ENCODE results near the gene CHN1. TPM values are rescaled to one million over a fixed set of nuclear protein-coding genes. Genes with fewer than 3 reads are reported as not detected.

The CHN1 gene
- polyA plus RNA-seq, 1 of the 3 experiments (the other 2 are of a cell fraction): 31.6 TPM

GRCh38 chr2:174791020-174791419 is 214.2 kb downstream of the CHN1 start:
- H4K20me1 ChIP-seq (ENCODE audit: insufficient read depth): no peaks in the 10 kb centered on the region
- H2AFZ ChIP-seq (ENCODE audit: low read depth): no peak overlapping the region
- no peak overlapping the region for H3K4me2 ChIP-seq
- 89% methylated on average over 8 of the region's 8 CpGs for WGBS (ENCODE audit: low lambda C conversion rate)
- DNase-seq: no peak
- no peaks in the 10 kb centered on the region for H3K9me3 ChIP-seq
- H3K27me3 ChIP-seq (ENCODE audit: insufficient read depth): no peaks in the 10 kb centered on the region
- peaks cover 18 to 19% of the 10 kb centered on the region in 2 experiments for H3K4me1 ChIP-seq (ENCODE audit: control insufficient read depth in 1 of 2, insufficient read depth in 2 of 2, low read depth in 1 of 2, low read length in 1 of 2)
- no peaks in the 10 kb centered on the region for H3K36me3 ChIP-seq (replicated peaks in 1 of 2; ENCODE audit: control insufficient read depth in 1 of 2, insufficient read depth in 2 of 2, low read length in 1 of 2)
- ChIA-PET POLR2A (no interaction called here), CTCF (interaction anchor here (0.9 to 1.3 kb wide), 2 partner anchors 68 to 194 kb away, joined by 3 to 4 read pairs; no protein-coding TSS in a partner anchor)
- no peaks in the 10 kb centered on the region for H3K9me2 ChIP-seq
- H3K9ac ChIP-seq: no peak overlapping the region
- no peaks in the 10 kb centered on the region for H3K79me2 ChIP-seq (ENCODE audit: insufficient read depth)
- no peak for TF ChIP-seq YY1 (IDR thresholded peaks at IDR 0.05; ENCODE audit: low read depth)
- TF ChIP-seq POLR2AphosphoS5 (IDR thresholded peaks at IDR 0.05; ENCODE audit: low read depth, low read length): no peak
- no peak for TF ChIP-seq RXRA (IDR thresholded peaks at IDR 0.05; ENCODE audit: borderline replicate concordance, low read depth)
- no peak for TF ChIP-seq NFIC (IDR thresholded peaks at IDR 0.05; ENCODE audit: borderline replicate concordance)
- TF ChIP-seq EZH2phosphoT487 (IDR thresholded peaks at IDR 0.05; ENCODE audit: borderline replicate concordance, low read depth): no peak
- TF ChIP-seq GATA2 (CRISPR knock-in tag; IDR thresholded peaks at IDR 0.05): no peak
- TF ChIP-seq RAD21 (IDR thresholded peaks at IDR 0.05; ENCODE audit: low read length): no peak
- TF ChIP-seq TAF1 (IDR thresholded peaks at IDR 0.05; ENCODE audit: borderline replicate concordance, low read depth, low read length): no peak
- TF ChIP-seq SIN3A (IDR thresholded peaks at IDR 0.05; ENCODE audit: borderline replicate concordance, low read depth, low read length): no peak
- no peak overlapping the region for H3K4me3 ChIP-seq (ENCODE audit: low read depth in 2 of 2, low read length in 1 of 2)
- peaks cover 19% of the 10 kb centered on the region for H3F3A ChIP-seq (replicated peaks; ENCODE audit: insufficient read depth)
- H3K27ac ChIP-seq (ENCODE audit: low read depth in 2 of 2, low read length in 1 of 2): no peak overlapping the region

GRCh38 chr2:174789001-174789400 is 216.2 kb downstream of the CHN1 start:
- no peaks in the 10 kb centered on the region for H4K20me1 ChIP-seq (ENCODE audit: insufficient read depth)
- no peak overlapping the region for H3K4me3 ChIP-seq (ENCODE audit: low read depth in 2 of 2, low read length in 1 of 2)
- no peak overlapping the region for H3K9ac ChIP-seq
- no peaks in the 10 kb centered on the region for H3K9me3 ChIP-seq
- no peaks in the 10 kb centered on the region for H3K79me2 ChIP-seq (ENCODE audit: insufficient read depth)
- H2AFZ ChIP-seq (ENCODE audit: low read depth): no peak overlapping the region
- H3K9me2 ChIP-seq: no peaks in the 10 kb centered on the region
- H3K27ac ChIP-seq (ENCODE audit: low read depth in 2 of 2, low read length in 1 of 2): peak overlapping the region; percentile 90 to 97
- CTCF ChIA-PET: interaction anchor here (1.0 to 2.9 kb wide), 4 partner anchors 9 to 197 kb away, joined by 3 to 24 read pairs (median 4); no protein-coding TSS in a partner anchor
- TF ChIP-seq NFIC (IDR thresholded peaks at IDR 0.05; ENCODE audit: borderline replicate concordance) (no peak), MXI1 (IDR thresholded peaks at IDR 0.05; ENCODE audit: low read depth, low read length) (no peak), GATA2 (CRISPR knock-in tag; IDR thresholded peaks at IDR 0.05) (no peak), TAF1 (IDR thresholded peaks at IDR 0.05; ENCODE audit: borderline replicate concordance, low read depth, low read length) (no peak), TEAD4 (IDR thresholded peaks at IDR 0.05; ENCODE audit: borderline replicate concordance, insufficient read depth) (no peak), SMC3 (IDR thresholded peaks at IDR 0.05; ENCODE audit: low read depth, low read length) (no peak), FOXJ3 (CRISPR knock-in tag; IDR thresholded peaks at IDR 0.05) (no peak), ELF1 (IDR thresholded peaks at IDR 0.05) (no peak), RCOR1 (IDR thresholded peaks at IDR 0.05; ENCODE audit: low read length) (no peak), JUND (IDR thresholded peaks at IDR 0.05) (no peak), POLR2AphosphoS5 (IDR thresholded peaks at IDR 0.05; ENCODE audit: low read depth, low read length) (no peak), RAD21 (IDR thresholded peaks at IDR 0.05; ENCODE audit: low read length) (no peak), RXRA (IDR thresholded peaks at IDR 0.05; ENCODE audit: borderline replicate concordance, low read depth) (no peak), FOSL2 (IDR thresholded peaks at IDR 0.05; ENCODE audit: borderline replicate concordance, low read depth) (no peak), SIN3A (IDR thresholded peaks at IDR 0.05; ENCODE audit: borderline replicate concordance, low read depth, low read length) (no peak), TCF12 (IDR thresholded peaks at IDR 0.05) (no peak)
- TF ChIP-seq, protein P1, sequence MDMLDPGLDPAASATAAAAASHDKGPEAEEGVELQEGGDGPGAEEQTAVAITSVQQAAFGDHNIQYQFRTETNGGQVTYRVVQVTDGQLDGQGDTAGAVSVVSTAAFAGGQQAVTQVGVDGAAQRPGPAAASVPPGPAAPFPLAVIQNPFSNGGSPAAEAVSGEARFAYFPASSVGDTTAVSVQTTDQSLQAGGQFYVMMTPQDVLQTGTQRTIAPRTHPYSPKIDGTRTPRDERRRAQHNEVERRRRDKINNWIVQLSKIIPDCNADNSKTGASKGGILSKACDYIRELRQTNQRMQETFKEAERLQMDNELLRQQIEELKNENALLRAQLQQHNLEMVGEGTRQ (IDR thresholded peaks at IDR 0.05; ENCODE audit: borderline replicate concordance, low read depth, low read length): no peak
- TF ChIP-seq, protein P2, sequence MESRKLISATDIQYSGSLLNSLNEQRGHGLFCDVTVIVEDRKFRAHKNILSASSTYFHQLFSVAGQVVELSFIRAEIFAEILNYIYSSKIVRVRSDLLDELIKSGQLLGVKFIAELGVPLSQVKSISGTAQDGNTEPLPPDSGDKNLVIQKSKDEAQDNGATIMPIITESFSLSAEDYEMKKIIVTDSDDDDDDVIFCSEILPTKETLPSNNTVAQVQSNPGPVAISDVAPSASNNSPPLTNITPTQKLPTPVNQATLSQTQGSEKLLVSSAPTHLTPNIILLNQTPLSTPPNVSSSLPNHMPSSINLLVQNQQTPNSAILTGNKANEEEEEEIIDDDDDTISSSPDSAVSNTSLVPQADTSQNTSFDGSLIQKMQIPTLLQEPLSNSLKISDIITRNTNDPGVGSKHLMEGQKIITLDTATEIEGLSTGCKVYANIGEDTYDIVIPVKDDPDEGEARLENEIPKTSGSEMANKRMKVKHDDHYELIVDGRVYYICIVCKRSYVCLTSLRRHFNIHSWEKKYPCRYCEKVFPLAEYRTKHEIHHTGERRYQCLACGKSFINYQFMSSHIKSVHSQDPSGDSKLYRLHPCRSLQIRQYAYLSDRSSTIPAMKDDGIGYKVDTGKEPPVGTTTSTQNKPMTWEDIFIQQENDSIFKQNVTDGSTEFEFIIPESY (IDR thresholded peaks at IDR 0.05; ENCODE audit: borderline replicate concordance, low read depth): no peak
- TF ChIP-seq, protein P3, sequence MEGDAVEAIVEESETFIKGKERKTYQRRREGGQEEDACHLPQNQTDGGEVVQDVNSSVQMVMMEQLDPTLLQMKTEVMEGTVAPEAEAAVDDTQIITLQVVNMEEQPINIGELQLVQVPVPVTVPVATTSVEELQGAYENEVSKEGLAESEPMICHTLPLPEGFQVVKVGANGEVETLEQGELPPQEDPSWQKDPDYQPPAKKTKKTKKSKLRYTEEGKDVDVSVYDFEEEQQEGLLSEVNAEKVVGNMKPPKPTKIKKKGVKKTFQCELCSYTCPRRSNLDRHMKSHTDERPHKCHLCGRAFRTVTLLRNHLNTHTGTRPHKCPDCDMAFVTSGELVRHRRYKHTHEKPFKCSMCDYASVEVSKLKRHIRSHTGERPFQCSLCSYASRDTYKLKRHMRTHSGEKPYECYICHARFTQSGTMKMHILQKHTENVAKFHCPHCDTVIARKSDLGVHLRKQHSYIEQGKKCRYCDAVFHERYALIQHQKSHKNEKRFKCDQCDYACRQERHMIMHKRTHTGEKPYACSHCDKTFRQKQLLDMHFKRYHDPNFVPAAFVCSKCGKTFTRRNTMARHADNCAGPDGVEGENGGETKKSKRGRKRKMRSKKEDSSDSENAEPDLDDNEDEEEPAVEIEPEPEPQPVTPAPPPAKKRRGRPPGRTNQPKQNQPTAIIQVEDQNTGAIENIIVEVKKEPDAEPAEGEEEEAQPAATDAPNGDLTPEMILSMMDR (IDR thresholded peaks at IDR 0.05): no peak
- DNase-seq: no peak
- WGBS (ENCODE audit: low lambda C conversion rate): 94% methylated on average over 16 of the region's 16 CpGs
- POLR2A ChIA-PET: no interaction called here
- no peaks in the 10 kb centered on the region for H3K27me3 ChIP-seq (ENCODE audit: insufficient read depth)
- peaks cover 19% of the 10 kb centered on the region for H3F3A ChIP-seq (replicated peaks; ENCODE audit: insufficient read depth)
- H3K4me2 ChIP-seq: no peak overlapping the region
- H3K4me1 ChIP-seq (ENCODE audit: control insufficient read depth in 1 of 2, insufficient read depth in 2 of 2, low read depth in 1 of 2, low read length in 1 of 2): peaks cover 25 to 28% of the 10 kb centered on the region in 2 experiments
- no peaks in the 10 kb centered on the region for H3K36me3 ChIP-seq (replicated peaks in 1 of 2; ENCODE audit: control insufficient read depth in 1 of 2, insufficient read depth in 2 of 2, low read length in 1 of 2)
